ENCODE data around the gene CRISPLD2.

GRCh38 chr16:84828322-84828721, 8.5 kb downstream of the CRISPLD2 start:
- no peak for TF ChIP-seq POLR2A (IDR thresholded peaks at IDR 0.05)
- TF ChIP-seq CTCF (IDR thresholded peaks at IDR 0.05), result no peak

Data from Peyer's patch (tissue), 4 donors.